ENCODE results near the gene TAS2R16.
"Not testable (repeated sequence)": the region's sequence is repeated elsewhere in the genome, so short reads cannot be mapped to it uniquely, and the experiment has no call there.

The TAS2R16 gene

GRCh38 chr7:122974229-122974628 lies 21.3 kb downstream of the TAS2R16 start:
- Histone ChIP-seq H3K9ac (ENCODE audit: low read length in 2 of 2) (no peak overlapping the region), H3K4me1 (ENCODE audit: control insufficient read depth, insufficient read depth, low read length) (no peaks in the 10 kb centered on the region), H3K27me3 (ENCODE audit: control insufficient read depth in 1 of 2, insufficient read depth in 2 of 2, low read length in 2 of 2) (peaks cover 0 to 2% of the 10 kb centered on the region in 2 donors), H3K36me3 (ENCODE audit: control insufficient read depth in 2 of 2, insufficient read depth in 2 of 2, low read length in 2 of 2) (no peaks in the 10 kb centered on the region), H3K9me3 (ENCODE audit: control insufficient read depth in 2 of 2, low read length in 2 of 2) (no peaks in the 10 kb centered on the region), H3K4me3 (ENCODE audit: low read length in 2 of 2) (no peak overlapping the region), H3K27ac (ENCODE audit: low read length) (no peak overlapping the region)

- Histone ChIP-seq H3K27ac (ENCODE audit: low read length) (no peak overlapping the region), H3K4me3 (ENCODE audit: low read length in 2 of 2) (no peak overlapping the region), H3K4me1 (ENCODE audit: control insufficient read depth, insufficient read depth, low read length) (no peaks in the 10 kb centered on the region), H3K27me3 (ENCODE audit: control insufficient read depth in 1 of 2, insufficient read depth in 2 of 2, low read length in 2 of 2) (peaks cover 0 to 2% of the 10 kb centered on the region in 2 donors), H3K9me3 (ENCODE audit: control insufficient read depth in 2 of 2, low read length in 2 of 2) (no peaks in the 10 kb centered on the region), H3K9ac (ENCODE audit: low read length in 2 of 2) (no peak overlapping the region), H3K36me3 (ENCODE audit: control insufficient read depth in 2 of 2, insufficient read depth in 2 of 2, low read length in 2 of 2) (no peaks in the 10 kb centered on the region)
Observed at GRCh38 chr7:122972056-122972455, 23.4 kb downstream of the TAS2R16 start.

GRCh38 chr7:122970740-122971725 lies 24.5 kb downstream of the TAS2R16 start:
- Histone ChIP-seq H3K4me1 (ENCODE audit: control insufficient read depth, insufficient read depth, low read length) (no peaks in the 10 kb centered on the region), H3K4me3 (ENCODE audit: low read length in 2 of 2) (no peak overlapping the region), H3K27me3 (ENCODE audit: control insufficient read depth in 1 of 2, insufficient read depth in 2 of 2, low read length in 2 of 2) (peaks cover 0 to 2% of the 10 kb centered on the region in 2 donors)

GRCh38 chr7:122968389-122968788 lies 27.1 kb downstream of the TAS2R16 start:
- Histone ChIP-seq H3K9ac (ENCODE audit: low read length in 2 of 2) (no peak overlapping the region), H3K36me3 (ENCODE audit: control insufficient read depth in 2 of 2, insufficient read depth in 2 of 2, low read length in 2 of 2) (no peaks in the 10 kb centered on the region), H3K9me3 (ENCODE audit: control insufficient read depth in 2 of 2, low read length in 2 of 2) (no peaks in the 10 kb centered on the region), H3K27me3 (ENCODE audit: control insufficient read depth in 1 of 2, insufficient read depth in 2 of 2, low read length in 2 of 2) (no peaks in the 10 kb centered on the region), H3K4me1 (ENCODE audit: control insufficient read depth, insufficient read depth, low read length) (no peaks in the 10 kb centered on the region), H3K27ac (ENCODE audit: low read length) (no peak overlapping the region), H3K4me3 (ENCODE audit: low read length in 2 of 2) (no peak overlapping the region)

More at GRCh38 chr7:122970740-122971725, 24.5 kb downstream of the TAS2R16 start:
- no peak overlapping the region for H3K27ac ChIP-seq (ENCODE audit: low read length)
- H3K9ac ChIP-seq (ENCODE audit: low read length in 2 of 2), result no peak overlapping the region
- H3K9me3 ChIP-seq (ENCODE audit: control insufficient read depth in 2 of 2, low read length in 2 of 2), result no peaks in the 10 kb centered on the region
- no peaks in the 10 kb centered on the region for H3K36me3 ChIP-seq (ENCODE audit: control insufficient read depth in 2 of 2, insufficient read depth in 2 of 2, low read length in 2 of 2)

GRCh38 chr7:122965306-122965705 lies 30.2 kb downstream of the TAS2R16 start:
- H3K27me3 ChIP-seq (ENCODE audit: control insufficient read depth in 1 of 2, insufficient read depth in 2 of 2, low read length in 2 of 2), result no peaks in the 10 kb centered on the region
- no peaks in the 10 kb centered on the region for H3K9me3 ChIP-seq (ENCODE audit: control insufficient read depth in 2 of 2, low read length in 2 of 2)
- H3K4me1 ChIP-seq (ENCODE audit: control insufficient read depth, insufficient read depth, low read length), result no peaks in the 10 kb centered on the region
- H3K9ac ChIP-seq (ENCODE audit: low read length in 2 of 2), result no peak overlapping the region
- no peaks in the 10 kb centered on the region for H3K36me3 ChIP-seq (ENCODE audit: control insufficient read depth in 2 of 2, insufficient read depth in 2 of 2, low read length in 2 of 2)
- H3K4me3 ChIP-seq (ENCODE audit: low read length in 2 of 2), result no peak overlapping the region
- no peak overlapping the region for H3K27ac ChIP-seq (ENCODE audit: low read length)

GRCh38 chr7:122953678-122954077 lies 41.8 kb downstream of the TAS2R16 start:
- not testable (repeated sequence) for H3K9ac ChIP-seq (ENCODE audit: low read length in 2 of 2); H3K4me3 ChIP-seq (ENCODE audit: low read length in 2 of 2); H3K4me1 ChIP-seq (ENCODE audit: control insufficient read depth, insufficient read depth, low read length); H3K27ac ChIP-seq (ENCODE audit: low read length); H3K27me3 ChIP-seq (ENCODE audit: control insufficient read depth in 1 of 2, insufficient read depth in 2 of 2, low read length in 2 of 2); H3K9me3 ChIP-seq (ENCODE audit: control insufficient read depth in 2 of 2, low read length in 2 of 2); H3K36me3 ChIP-seq (ENCODE audit: control insufficient read depth in 2 of 2, insufficient read depth in 2 of 2, low read length in 2 of 2)

GRCh38 chr7:122951006-122951405 lies 44.5 kb downstream of the TAS2R16 start:
- no peaks in the 10 kb centered on the region for H3K36me3 ChIP-seq (ENCODE audit: control insufficient read depth in 2 of 2, insufficient read depth in 2 of 2, low read length in 2 of 2)
- no peak overlapping the region for H3K4me3 ChIP-seq (ENCODE audit: low read length in 2 of 2)
- no peak overlapping the region for H3K9ac ChIP-seq (ENCODE audit: low read length in 2 of 2)
- no peaks in the 10 kb centered on the region for H3K9me3 ChIP-seq (ENCODE audit: control insufficient read depth in 2 of 2, low read length in 2 of 2)
- H3K27me3 ChIP-seq (ENCODE audit: control insufficient read depth in 1 of 2, insufficient read depth in 2 of 2, low read length in 2 of 2), result no peaks in the 10 kb centered on the region
- no peak overlapping the region for H3K27ac ChIP-seq (ENCODE audit: low read length)
- no peaks in the 10 kb centered on the region for H3K4me1 ChIP-seq (ENCODE audit: control insufficient read depth, insufficient read depth, low read length)

DNA sequence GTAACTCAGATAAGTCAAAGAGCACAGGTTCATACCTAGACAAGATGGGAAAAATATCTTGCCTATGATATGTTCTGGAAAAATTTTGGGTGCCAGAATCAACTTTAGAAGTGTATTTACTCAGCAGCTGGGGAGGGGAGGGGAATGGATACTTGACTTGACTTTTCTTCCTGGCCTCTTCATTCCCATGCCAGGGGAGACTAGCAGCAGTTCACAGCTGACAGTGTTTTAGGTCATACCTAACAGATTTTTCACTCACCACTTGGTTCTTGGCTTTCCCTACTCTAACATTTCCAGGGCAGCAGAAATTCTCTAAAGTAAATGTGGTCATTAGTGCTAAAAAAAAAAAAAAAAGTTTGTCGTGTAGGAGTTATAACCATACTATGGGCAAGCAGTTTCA lies 46.3 kb downstream of the TAS2R16 start:
- Histone ChIP-seq H3K27me3 (ENCODE audit: control insufficient read depth in 1 of 2, insufficient read depth in 2 of 2, low read length in 2 of 2) (no peaks in the 10 kb centered on the region), H3K4me1 (ENCODE audit: control insufficient read depth, insufficient read depth, low read length) (no peaks in the 10 kb centered on the region), H3K36me3 (ENCODE audit: control insufficient read depth in 2 of 2, insufficient read depth in 2 of 2, low read length in 2 of 2) (no peaks in the 10 kb centered on the region), H3K4me3 (ENCODE audit: low read length in 2 of 2) (no peak overlapping the region), H3K9ac (ENCODE audit: low read length in 2 of 2) (no peak overlapping the region), H3K27ac (ENCODE audit: low read length) (no peak overlapping the region), H3K9me3 (ENCODE audit: control insufficient read depth in 2 of 2, low read length in 2 of 2) (no peaks in the 10 kb centered on the region)

Data from stomach smooth muscle (tissue), 2 donors.